RWPE2 (cell line): ENCODE results near the gene ADAMTS17.

ENCODE experiments used
- ATAC-seq: fragments of 200-7000 bp; cut with Tn5 transposase; 3 replicates; pipeline ENCODE4 v1.9.1; 2021; ENCODE audit warnings: low read depth
- DNase-seq: peaks from one replicate; pipeline ENCODE4 v3.0.0-alpha.2; 2020; ENCODE audit warnings: low spot score
- H3K27ac ChIP-seq: fragments of 450-650 bp; 2 replicates; pipeline ENCODE4 v1.5.1; 2017; ENCODE audit warnings: mild to moderate bottlenecking; ENCODE audit not compliant: poor library complexity, severe bottlenecking
- H3K27me3 ChIP-seq: fragments of 250-450 bp; sonication (Bioruptor Pico); 2 replicates; pipeline ENCODE4 v1.5.1; 2021; ENCODE audit warnings: mild to moderate bottlenecking, moderate library complexity; ENCODE audit not compliant: insufficient read depth, poor library complexity, severe bottlenecking
- H3K36me3 ChIP-seq: fragments of 250-450 bp; sonication (Bioruptor Pico); 2 replicates; pipeline ENCODE4 v1.5.1; 2020; ENCODE audit warnings: low read depth, mild to moderate bottlenecking, moderate library complexity
- H3K4me1 ChIP-seq: fragments of 250-450 bp; sonication (Bioruptor Pico); 2 replicates; pipeline ENCODE4 v1.5.1; 2021; ENCODE audit warnings: mild to moderate bottlenecking, moderate library complexity; ENCODE audit not compliant: insufficient read depth, poor library complexity, severe bottlenecking
- H3K4me3 ChIP-seq: fragments of 250-450 bp; sonication (Bioruptor Pico); 2 replicates; pipeline ENCODE4 v1.5.1; 2021; ENCODE audit warnings: mild to moderate bottlenecking, moderate library complexity; ENCODE audit not compliant: severe bottlenecking
- H3K9me3 ChIP-seq: fragments of 250-450 bp; sonication (Bioruptor Pico); 2 replicates; pipeline ENCODE4 v1.5.1; 2021; ENCODE audit warnings: mild to moderate bottlenecking, moderate library complexity; ENCODE audit not compliant: severe bottlenecking
- CTCF ChIP-seq: fragments of 450-650 bp; IDR thresholded peaks from one replicate; pipeline ENCODE4 v1.5.1; 2017; ENCODE audit warnings: mild to moderate bottlenecking, moderate library complexity; ENCODE audit not compliant: poor library complexity, severe bottlenecking

ADAMTS17 gene

GRCh38 chr15:99999282-100000070, 342.3 kb downstream of the ADAMTS17 start:
- Histone ChIP-seq H3K9me3 (no peaks in the 10 kb centered on the region), H3K27me3 (no peaks in the 10 kb centered on the region), H3K4me1 (peaks cover 12% of the 10 kb centered on the region), H3K4me3 (no peak overlapping the region), H3K27ac (peak overlapping the region; percentile 44), H3K36me3 (no peaks in the 10 kb centered on the region)
- DNase-seq (peak; percentile 61), ATAC-seq (no peak)
- no peak for TF ChIP-seq CTCF

- Histone ChIP-seq H3K9me3 (no peaks in the 10 kb centered on the region), H3K27me3 (no peaks in the 10 kb centered on the region), H3K4me1 (peaks cover 12% of the 10 kb centered on the region), H3K4me3 (no peak overlapping the region), H3K27ac (peak overlapping the region; percentile 44), H3K36me3 (no peaks in the 10 kb centered on the region)
- DNase-seq (peak; percentile 87), ATAC-seq (peak; percentile 86)
- no peak for TF ChIP-seq CTCF
These were observed 343.1 kb downstream of the ADAMTS17 start for GRCh38 chr15:99998661-99999101.

GRCh38 chr15:99997112-99997651, 344.6 kb downstream of the ADAMTS17 start:
- ATAC-seq, result no peak
- no peaks in the 10 kb centered on the region for H3K9me3 ChIP-seq

GRCh38 chr15:99996660-99997059, 345.1 kb downstream of the ADAMTS17 start:
- Histone ChIP-seq H3K4me1 (peaks cover 12% of the 10 kb centered on the region), H3K36me3 (no peaks in the 10 kb centered on the region), H3K27me3 (no peaks in the 10 kb centered on the region), H3K9me3 (no peaks in the 10 kb centered on the region), H3K27ac (no peak overlapping the region), H3K4me3 (no peak overlapping the region)
- TF ChIP-seq CTCF, result no peak
- ATAC-seq (no peak), DNase-seq (no peak)

More at GRCh38 chr15:99997112-99997651, 344.6 kb downstream of the ADAMTS17 start:
- DNase-seq, result peak; percentile 68
- no peak overlapping the region for H3K27ac ChIP-seq
- TF ChIP-seq CTCF, result no peak
- H3K4me1 ChIP-seq, result peaks cover 12% of the 10 kb centered on the region
- no peak overlapping the region for H3K4me3 ChIP-seq
- H3K36me3 ChIP-seq, result no peaks in the 10 kb centered on the region
- no peaks in the 10 kb centered on the region for H3K27me3 ChIP-seq

GRCh38 chr15:99995543-99995942, 346.2 kb downstream of the ADAMTS17 start:
- Histone ChIP-seq H3K27me3 (no peaks in the 10 kb centered on the region), H3K27ac (no peak overlapping the region), H3K4me1 (peaks cover 12% of the 10 kb centered on the region), H3K36me3 (no peaks in the 10 kb centered on the region), H3K4me3 (no peak overlapping the region), H3K9me3 (no peaks in the 10 kb centered on the region)
- TF ChIP-seq CTCF, result no peak
- ATAC-seq (no peak), DNase-seq (no peak)
